Smooth muscle cell (in vitro differentiated cells): ENCODE results near the gene ZBED1. TPM values are rescaled to one million over a fixed set of nuclear protein-coding genes. Genes with fewer than 3 reads are reported as not detected.

Experiments used
- DNase-seq: peaks from one replicate; lab custom pipeline; 2025; ENCODE audit not compliant: unreplicated experiment; lab: John Stamatoyannopoulos, UW
- H2AFZ ChIP-seq: fragments of 200-600 bp; sonication (generic); 2 replicates; pipeline ENCODE4 v1.6.0; 2016; ENCODE audit warnings: antibody characterized with exemption, low read depth, mild to moderate bottlenecking
- H3F3A ChIP-seq: fragments of 200-600 bp; sonication (generic); 2 replicates; pipeline ENCODE4 v1.6.0; 2017; ENCODE audit warnings: antibody characterized with exemption, low read depth
- H3K27ac ChIP-seq: fragments of 200-600 bp; sonication (generic); 2 replicates; pipeline ENCODE4 v1.5.1; 2016; ENCODE audit warnings: low read depth, mild to moderate bottlenecking
- H3K27me3 ChIP-seq: fragments of 200-600 bp; sonication (generic); 2 replicates; pipeline ENCODE4 v1.6.1; 2016; ENCODE audit warnings: low read depth, mild to moderate bottlenecking
- H3K36me3 ChIP-seq: fragments of 200-600 bp; sonication (generic); 2 replicates; pipeline ENCODE4 v1.5.1; 2016; ENCODE audit warnings: low read depth
- H3K4me1 ChIP-seq: fragments of 200-600 bp; sonication (generic); 2 replicates; pipeline ENCODE4 v1.5.1; 2016; ENCODE audit warnings: low read depth
- H3K4me2 ChIP-seq: fragments of 200-600 bp; sonication (generic); 2 replicates; pipeline ENCODE4 v1.6.0; 2016; ENCODE audit warnings: mild to moderate bottlenecking
- H3K4me3 ChIP-seq: fragments of 200-600 bp; sonication (generic); 2 replicates; pipeline ENCODE4 v1.5.1; 2016; ENCODE audit warnings: mild to moderate bottlenecking
- H3K79me2 ChIP-seq: fragments of 200-600 bp; sonication (generic); 2 replicates; pipeline ENCODE4 v1.6.0; 2016; ENCODE audit warnings: low read depth, mild to moderate bottlenecking
- H3K9ac ChIP-seq: fragments of 200-600 bp; sonication (generic); 2 replicates; pipeline ENCODE4 v1.6.0; 2016; ENCODE audit warnings: low read depth
- H3K9me3 ChIP-seq: fragments of 200-600 bp; sonication (generic); replicated peaks from 2 replicates; pipeline ENCODE4 v1.5.1; 2016; ENCODE audit warnings: low read depth
- H4K20me1 ChIP-seq: fragments of 200-600 bp; sonication (generic); 2 replicates; pipeline ENCODE4 v1.6.0; 2016; ENCODE audit warnings: low read depth
- CTCF ChIP-seq: fragments of 200-600 bp; sonication (generic); IDR thresholded peaks from 2 replicates; pipeline ENCODE4 v1.5.1; 2017; ENCODE audit warnings: borderline replicate concordance, mild to moderate bottlenecking, antibody characterized with exemption; ENCODE audit not compliant: insufficient read depth, poor library complexity, severe bottlenecking
- WGBS: methylation state at CpG from one replicate; pipeline ENCODE4 v1.1.7; 2016; ENCODE audit warnings: low lambda C conversion rate; 5-methylcytosine and 5-hydroxymethylcytosine counted together
- polyA plus RNA-seq: library from polyadenylated mRNA; unstranded; fragments of >200 nt; fragmentation: Nextera tagmentation; extraction: Ambion mirVana; gene quantifications from 2 replicates; pipeline ENCODE4 v1.2.1, GENCODE V29; 2016
- total RNA-seq: library from RNA; depleted of rRNA; stranded (reverse); fragments of >200 nt; gene quantifications from 2 replicates; pipeline ENCODE4 v1.2.3, GENCODE V29; 2014

The ZBED1 gene
- total and polyA plus RNA-seq, 2 experiments from 2014 or later: 19.0 to 23.6 TPM

- Histone ChIP-seq H3K9ac (no peak overlapping the region), H3K4me1 (no peaks in the 10 kb centered on the region), H3K4me3 (no peak overlapping the region), H3F3A (no peaks in the 10 kb centered on the region), H3K4me2 (no peak overlapping the region), H3K9me3 (no peaks in the 10 kb centered on the region), H3K27me3 (no peaks in the 10 kb centered on the region), H3K27ac (no peak overlapping the region), H2AFZ (no peak overlapping the region), H3K79me2 (peaks cover 40% of the 10 kb centered on the region), H3K36me3 (no peaks in the 10 kb centered on the region), H4K20me1 (peaks cover 78% of the 10 kb centered on the region)
- WGBS: 94% methylated on average over 16 of the region's 16 CpGs
- no peak for DNase-seq
- no peak for TF ChIP-seq CTCF
Observed at GRCh38 chrX:2487366-2487765, 13.4 kb downstream of the ZBED1 start.

- Histone ChIP-seq H2AFZ (no peak overlapping the region), H4K20me1 (peaks cover 72% of the 10 kb centered on the region), H3K27ac (no peak overlapping the region), H3K27me3 (no peaks in the 10 kb centered on the region), H3K36me3 (no peaks in the 10 kb centered on the region), H3K9me3 (no peaks in the 10 kb centered on the region), H3K4me3 (no peak overlapping the region), H3K4me2 (no peak overlapping the region), H3K9ac (no peak overlapping the region), H3K79me2 (peaks cover 36% of the 10 kb centered on the region), H3K4me1 (no peaks in the 10 kb centered on the region), H3F3A (no peaks in the 10 kb centered on the region)
- no peak for TF ChIP-seq CTCF
- DNase-seq: no peak
- 92% methylated on average over 29 of the region's 29 CpGs for WGBS
Observed at GRCh38 chrX:2486476-2487133, 14.2 kb downstream of the ZBED1 start.

- Histone ChIP-seq H3K4me2 (no peak overlapping the region), H3K27ac (no peak overlapping the region), H3K27me3 (no peaks in the 10 kb centered on the region), H3F3A (no peaks in the 10 kb centered on the region), H3K4me3 (no peak overlapping the region), H2AFZ (no peak overlapping the region), H3K9ac (no peak overlapping the region), H4K20me1 (peaks cover 72% of the 10 kb centered on the region), H3K79me2 (peaks cover 34% of the 10 kb centered on the region), H3K9me3 (no peaks in the 10 kb centered on the region), H3K36me3 (no peaks in the 10 kb centered on the region), H3K4me1 (no peaks in the 10 kb centered on the region)
- no peak for TF ChIP-seq CTCF
- DNase-seq: no peak
- WGBS: 85% methylated on average over 9 of the region's 10 CpGs
Observed at GRCh38 chrX:2485789-2486345, 14.9 kb downstream of the ZBED1 start.
